Nephron progenitor cell (in vitro differentiated cells): Measurements from ENCODE around the gene ACTL10.
A peak's percentile ranks its signal among the peaks of the same experiment; 100 is the strongest.
"Not testable (repeated sequence)": the region's sequence is repeated elsewhere in the genome, so short reads cannot be mapped to it uniquely, and the experiment has no call there.

ENCODE experiments used
- DNase-seq: peaks from one replicate; pipeline ENCODE4 v3.0.0; 2021
- H3K27ac Mint-ChIP-seq: 2 replicates; pipeline ENCODE4 v1.8.0; 2021; ENCODE audit warnings: mild to moderate bottlenecking, moderate library complexity, mixed read lengths
- H3K27me3 Mint-ChIP-seq: 2 replicates; pipeline ENCODE4 v1.8.0; 2021; ENCODE audit warnings: mild to moderate bottlenecking, low read depth, mixed read lengths; ENCODE audit not compliant: poor library complexity
- H3K36me3 Mint-ChIP-seq: 2 replicates; pipeline ENCODE4 v1.8.0; 2021; ENCODE audit warnings: low read depth, mixed read lengths
- H3K4me1 Mint-ChIP-seq: 2 replicates; pipeline ENCODE4 v1.8.0; 2021; ENCODE audit warnings: mixed read lengths
- H3K4me3 Mint-ChIP-seq: 2 replicates; pipeline ENCODE4 v1.8.0; 2021; ENCODE audit warnings: mild to moderate bottlenecking, moderate library complexity, mixed read lengths
- H3K9me3 Mint-ChIP-seq: 2 replicates; pipeline ENCODE4 v1.8.0; 2021; ENCODE audit warnings: mild to moderate bottlenecking, moderate library complexity, mixed read lengths
- TF ChIP-seq, protein P1 (sequence below): fragments of 200-600 bp; sonication (generic); IDR thresholded peaks from 2 replicates; pipeline ENCODE4 v1.5.0; 2021; ENCODE audit warnings: antibody characterized with exemption

Gene ACTL10

DNA sequence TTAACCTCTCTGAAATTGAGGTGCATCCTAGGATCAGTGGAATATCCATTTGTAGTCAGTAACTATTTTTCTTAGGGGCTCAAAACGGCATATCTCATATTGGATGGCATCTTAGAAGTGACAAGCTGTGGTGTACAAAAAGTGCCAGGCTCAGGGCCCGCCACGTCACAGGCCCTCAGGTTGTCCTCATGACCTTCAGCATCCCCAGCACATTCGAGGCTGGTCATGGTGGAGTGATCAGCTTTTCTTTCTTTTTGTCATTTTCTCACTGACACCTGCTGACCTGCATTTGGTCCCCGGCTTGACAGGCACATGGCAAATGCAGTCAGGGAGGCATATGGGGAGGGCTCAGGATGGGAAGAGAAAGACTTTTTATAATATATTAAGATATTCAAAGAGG lies 26.5 kb downstream of the ACTL10 start:
- H3K27ac Mint-ChIP-seq: no peak overlapping the region
- TF ChIP-seq, protein P1, sequence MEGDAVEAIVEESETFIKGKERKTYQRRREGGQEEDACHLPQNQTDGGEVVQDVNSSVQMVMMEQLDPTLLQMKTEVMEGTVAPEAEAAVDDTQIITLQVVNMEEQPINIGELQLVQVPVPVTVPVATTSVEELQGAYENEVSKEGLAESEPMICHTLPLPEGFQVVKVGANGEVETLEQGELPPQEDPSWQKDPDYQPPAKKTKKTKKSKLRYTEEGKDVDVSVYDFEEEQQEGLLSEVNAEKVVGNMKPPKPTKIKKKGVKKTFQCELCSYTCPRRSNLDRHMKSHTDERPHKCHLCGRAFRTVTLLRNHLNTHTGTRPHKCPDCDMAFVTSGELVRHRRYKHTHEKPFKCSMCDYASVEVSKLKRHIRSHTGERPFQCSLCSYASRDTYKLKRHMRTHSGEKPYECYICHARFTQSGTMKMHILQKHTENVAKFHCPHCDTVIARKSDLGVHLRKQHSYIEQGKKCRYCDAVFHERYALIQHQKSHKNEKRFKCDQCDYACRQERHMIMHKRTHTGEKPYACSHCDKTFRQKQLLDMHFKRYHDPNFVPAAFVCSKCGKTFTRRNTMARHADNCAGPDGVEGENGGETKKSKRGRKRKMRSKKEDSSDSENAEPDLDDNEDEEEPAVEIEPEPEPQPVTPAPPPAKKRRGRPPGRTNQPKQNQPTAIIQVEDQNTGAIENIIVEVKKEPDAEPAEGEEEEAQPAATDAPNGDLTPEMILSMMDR: no peak
- H3K27me3 Mint-ChIP-seq: peaks cover 3% of the 10 kb centered on the region
- peaks cover 14% of the 10 kb centered on the region for H3K9me3 Mint-ChIP-seq
- DNase-seq: no peak
- H3K36me3 Mint-ChIP-seq: peaks cover 8% of the 10 kb centered on the region
- H3K4me1 Mint-ChIP-seq: peaks cover 20% of the 10 kb centered on the region
- no peak overlapping the region for H3K4me3 Mint-ChIP-seq

DNA sequence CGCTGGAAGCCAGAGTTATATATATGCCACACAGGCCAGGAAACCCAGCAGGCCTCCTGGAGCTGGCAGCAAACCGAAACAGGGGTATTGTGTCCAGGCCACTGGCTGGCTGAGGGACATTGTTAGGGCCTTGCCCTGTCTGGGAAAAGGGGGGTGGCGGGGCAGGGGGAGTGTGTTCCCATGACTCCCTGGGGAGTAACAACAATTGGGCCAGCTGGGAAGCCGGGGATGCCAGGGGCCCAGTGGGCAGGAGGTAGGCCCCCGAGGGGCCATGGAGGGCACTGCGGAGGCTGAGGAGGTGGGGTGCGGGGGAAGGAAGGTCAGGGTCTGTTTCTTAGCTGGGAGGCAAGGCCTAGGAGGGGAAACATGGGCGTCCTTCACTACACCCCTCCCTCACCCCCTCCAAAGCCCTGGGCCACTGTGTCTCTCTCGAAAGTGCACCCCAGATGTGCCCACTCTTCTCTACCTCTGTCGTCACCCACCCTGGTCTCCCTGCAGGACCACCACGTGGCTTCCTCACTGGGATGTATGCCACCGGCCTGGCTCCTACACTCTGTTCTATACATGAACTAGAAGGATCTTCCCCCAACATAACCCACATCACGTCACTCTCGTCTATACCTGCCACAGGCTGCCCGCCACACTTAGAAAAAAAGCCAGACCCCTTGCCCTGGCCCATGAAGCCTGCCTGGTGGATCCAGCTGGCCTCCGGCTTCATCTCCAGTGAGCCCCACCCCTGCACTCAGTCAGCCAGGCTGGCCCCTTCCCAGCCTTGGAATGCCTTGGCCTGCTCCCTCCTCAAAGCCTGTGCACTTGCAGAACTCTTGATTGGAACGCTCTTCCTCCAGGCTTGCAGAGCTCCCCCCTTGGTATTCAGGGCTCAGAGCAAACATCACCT lies 27.2 kb downstream of the ACTL10 start:
- Mint-ChIP-seq H3K27ac (peak overlapping the region; percentile 6), H3K27me3 (peaks cover 3% of the 10 kb centered on the region), H3K4me3 (no peak overlapping the region), H3K36me3 (peaks cover 8% of the 10 kb centered on the region), H3K4me1 (peaks cover 20% of the 10 kb centered on the region), H3K9me3 (peaks cover 19% of the 10 kb centered on the region)
- TF ChIP-seq, protein P1: no peak
- DNase-seq: no peak

DNA sequence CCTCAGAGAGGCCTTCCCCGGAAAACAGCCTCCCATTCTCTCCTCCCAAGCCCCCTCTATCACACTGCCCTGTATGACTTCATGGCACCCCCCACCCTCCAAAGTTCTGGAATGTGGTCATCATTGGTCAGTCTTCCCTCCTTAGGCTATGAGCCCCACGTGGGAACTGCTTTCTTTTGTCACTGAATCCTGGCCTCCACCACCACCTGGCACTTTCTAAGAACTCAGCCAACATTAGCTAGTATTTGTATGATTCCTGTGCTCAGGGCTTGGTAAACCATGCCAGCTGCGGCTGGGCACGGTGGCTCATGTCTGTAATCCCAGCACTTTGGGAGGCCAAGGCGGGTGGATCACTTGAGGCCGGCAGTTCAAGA lies 27.9 kb downstream of the ACTL10 start:
- peaks cover 8% of the 10 kb centered on the region for H3K36me3 Mint-ChIP-seq
- no peak overlapping the region for H3K4me3 Mint-ChIP-seq
- TF ChIP-seq, protein P1: no peak
- H3K27ac Mint-ChIP-seq: peak overlapping the region; percentile 6
- peaks cover 20% of the 10 kb centered on the region for H3K4me1 Mint-ChIP-seq
- peaks cover 20% of the 10 kb centered on the region for H3K9me3 Mint-ChIP-seq
- DNase-seq: no peak
- peaks cover 3% of the 10 kb centered on the region for H3K27me3 Mint-ChIP-seq

DNA sequence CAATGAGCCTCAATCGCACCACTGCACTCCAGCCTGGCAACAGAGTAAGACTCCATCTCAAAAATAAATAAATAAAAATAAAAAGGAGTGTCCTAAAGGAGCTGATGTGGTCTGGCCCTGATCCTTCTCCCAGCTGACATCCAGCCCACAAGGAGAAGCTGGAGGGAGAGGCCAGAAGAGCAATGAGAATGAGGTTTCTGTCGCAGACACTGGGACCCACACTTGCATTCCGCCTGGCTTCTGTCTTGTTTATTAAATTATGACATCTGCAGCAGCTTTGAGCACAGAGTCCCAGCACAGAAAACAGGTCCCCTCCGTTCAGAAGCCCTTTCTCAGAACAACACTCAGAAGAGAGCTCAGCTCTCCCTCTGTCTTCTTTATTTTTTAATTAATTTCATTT lies 29.7 kb downstream of the ACTL10 start:
- TF ChIP-seq, protein P1: no peak
- H3K27ac Mint-ChIP-seq: no peak overlapping the region
- H3K9me3 Mint-ChIP-seq: peaks cover 29% of the 10 kb centered on the region
- H3K4me3 Mint-ChIP-seq: no peak overlapping the region
- peaks cover 8% of the 10 kb centered on the region for H3K36me3 Mint-ChIP-seq
- H3K27me3 Mint-ChIP-seq: peaks cover 3% of the 10 kb centered on the region
- H3K4me1 Mint-ChIP-seq: peaks cover 17% of the 10 kb centered on the region
- DNase-seq: no peak

DNA sequence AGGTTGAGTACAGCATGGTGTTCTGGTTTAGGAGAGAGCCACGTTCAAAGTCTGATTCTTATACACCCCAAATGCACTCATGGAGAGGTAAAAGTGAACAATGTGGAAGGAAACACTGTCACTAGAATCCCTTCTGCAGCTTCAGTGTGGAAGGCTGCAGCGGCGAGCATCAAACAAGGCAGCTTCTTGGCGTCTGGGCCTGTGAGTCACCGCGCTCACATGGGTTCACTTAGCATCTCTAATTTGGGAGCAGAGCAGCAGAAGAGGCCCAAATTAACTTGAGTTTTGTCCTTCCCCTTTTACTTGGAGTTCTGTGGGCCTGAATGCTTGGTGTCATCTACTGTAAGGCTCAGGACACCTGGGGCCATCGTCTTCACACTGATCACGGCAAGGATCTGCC lies 30.4 kb downstream of the ACTL10 start:
- DNase-seq: no peak
- H3K27me3 Mint-ChIP-seq: peaks cover 3% of the 10 kb centered on the region
- peaks cover 8% of the 10 kb centered on the region for H3K36me3 Mint-ChIP-seq
- H3K9me3 Mint-ChIP-seq: peaks cover 35% of the 10 kb centered on the region
- TF ChIP-seq, protein P1: no peak
- H3K27ac Mint-ChIP-seq: no peak overlapping the region
- peaks cover 17% of the 10 kb centered on the region for H3K4me1 Mint-ChIP-seq
- no peak overlapping the region for H3K4me3 Mint-ChIP-seq

DNA sequence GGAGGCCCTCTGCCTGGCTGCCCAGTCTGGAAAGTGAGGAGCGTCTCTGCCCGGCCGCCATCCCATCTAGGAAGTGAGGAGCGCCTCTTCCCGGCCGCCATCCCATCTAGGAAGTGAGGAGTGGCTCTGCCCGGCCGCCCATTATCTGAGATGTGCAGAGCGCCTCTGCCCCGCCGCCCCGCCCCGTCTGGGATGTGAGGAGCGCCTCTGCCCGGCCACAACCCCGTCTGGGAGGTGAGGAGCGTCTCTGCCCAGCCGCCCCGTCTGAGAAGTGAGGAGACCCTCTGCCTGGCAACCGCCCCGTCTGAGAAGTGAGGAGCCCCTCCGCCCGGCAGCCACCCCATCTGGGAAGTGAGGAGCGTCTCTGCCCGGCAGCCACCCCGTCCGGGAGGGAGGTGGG lies 32.2 kb downstream of the ACTL10 start:
- H3K27me3 Mint-ChIP-seq, H3K36me3 Mint-ChIP-seq, H3K27ac Mint-ChIP-seq, DNase-seq, H3K4me1 Mint-ChIP-seq, H3K4me3 Mint-ChIP-seq: not testable (repeated sequence)
- H3K9me3 Mint-ChIP-seq: peaks cover 49% of the 10 kb centered on the region

DNA sequence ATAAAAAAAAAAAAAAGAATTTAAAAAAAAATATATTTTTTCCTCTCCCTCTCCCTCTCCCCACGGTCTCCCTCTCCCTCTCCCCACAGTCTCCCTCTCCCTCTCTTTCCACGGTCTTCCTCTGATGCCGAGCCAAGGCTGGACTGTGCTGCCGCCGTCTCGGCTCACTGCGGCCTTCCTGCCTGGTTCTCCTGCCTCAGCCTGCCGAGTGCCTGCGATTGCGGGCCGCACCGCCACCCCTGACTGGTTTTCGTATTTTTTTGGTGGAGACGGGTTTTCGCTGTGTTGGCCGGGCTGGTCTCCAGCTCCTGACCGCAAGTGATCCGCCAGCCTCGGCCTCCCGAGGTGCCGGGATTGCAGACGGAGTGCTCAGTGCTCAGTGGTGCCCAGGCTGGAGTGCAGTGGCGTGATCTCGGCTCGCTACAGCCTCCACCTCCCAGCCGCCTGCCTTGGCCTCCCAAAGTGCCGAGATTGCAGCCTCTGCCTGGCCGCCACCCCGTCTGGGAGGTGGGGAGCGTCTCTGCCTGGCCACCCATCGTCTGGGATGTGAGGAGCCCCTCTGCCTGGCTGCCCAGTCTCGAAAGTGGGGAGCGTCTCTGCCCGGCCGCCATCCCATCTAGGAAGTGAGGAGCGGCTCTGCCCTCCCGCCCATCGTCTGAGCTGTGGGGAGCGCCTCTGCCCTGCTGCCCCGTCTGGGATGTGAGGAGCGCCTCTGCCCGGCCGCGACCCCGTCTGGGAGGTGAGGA lies 34.1 kb downstream of the ACTL10 start:
- not testable (repeated sequence) for H3K4me3 Mint-ChIP-seq

More for the DNA sequence above, 34.1 kb downstream of the ACTL10 start:
- H3K27ac Mint-ChIP-seq, H3K4me1 Mint-ChIP-seq, H3K27me3 Mint-ChIP-seq, H3K36me3 Mint-ChIP-seq, DNase-seq: not testable (repeated sequence)
- peaks cover 52% of the 10 kb centered on the region for H3K9me3 Mint-ChIP-seq
